Stimulated activated CD8-positive, alpha-beta memory T cell treated with anti-CD3 and anti-CD28 coated beads, Interleukin-4, amount 100 ng/mL, for 24 hours (primary cell): Measurements from ENCODE around the gene TXLNA.
"Not testable (repeated sequence)": the region's sequence is repeated elsewhere in the genome, so short reads cannot be mapped to it uniquely, and the experiment has no call there.

ENCODE experiments used
- DNase-seq: peaks from one replicate; pipeline ENCODE4 v3.0.0-alpha.2; 2020; ENCODE audit warnings: low read depth

TXLNA gene

DNA sequence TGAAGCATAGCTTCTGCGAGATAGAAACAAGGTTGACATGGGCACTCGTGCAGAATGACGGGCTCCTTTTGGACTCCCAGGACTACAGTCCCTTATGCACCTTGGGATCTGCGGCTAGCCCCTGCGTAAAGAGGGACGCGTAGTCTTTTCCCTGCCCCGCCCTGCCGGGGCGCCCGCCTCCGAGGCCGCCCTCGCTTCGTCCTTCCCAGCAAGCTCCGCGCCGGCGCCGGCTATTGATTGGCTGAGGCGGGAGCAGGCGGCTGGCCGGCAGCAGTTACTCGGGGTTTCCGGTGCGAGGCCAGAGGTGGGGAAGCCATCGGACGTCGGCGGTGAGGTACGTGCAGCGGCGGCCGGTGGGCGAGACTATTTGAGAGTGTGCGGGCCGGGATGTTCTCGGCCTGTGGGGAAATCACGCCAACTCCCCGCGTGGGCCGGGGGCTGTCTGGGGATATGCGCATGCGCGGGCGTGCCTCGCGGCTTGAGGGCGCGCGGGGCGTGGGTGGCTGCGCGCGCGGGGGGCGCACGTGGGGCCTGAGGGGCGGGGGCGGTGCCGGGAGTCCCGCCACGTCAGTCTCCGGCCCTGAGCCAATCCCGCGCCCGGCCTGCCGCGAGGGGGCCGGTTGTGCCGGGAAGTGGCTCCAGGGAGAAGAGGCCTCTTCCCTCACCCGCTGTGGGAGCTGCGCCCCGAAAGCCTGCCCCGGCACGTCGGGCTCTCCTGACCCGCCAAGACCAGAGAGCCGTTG lies at the start of gene TXLNA:
Gene TXLNA (plus strand): TSS at position 233 of the 743 bp plus-strand sequence. CDS start 671 bp downstream, outside the sequence.
- peak; percentile 85 for DNase-seq

DNA sequence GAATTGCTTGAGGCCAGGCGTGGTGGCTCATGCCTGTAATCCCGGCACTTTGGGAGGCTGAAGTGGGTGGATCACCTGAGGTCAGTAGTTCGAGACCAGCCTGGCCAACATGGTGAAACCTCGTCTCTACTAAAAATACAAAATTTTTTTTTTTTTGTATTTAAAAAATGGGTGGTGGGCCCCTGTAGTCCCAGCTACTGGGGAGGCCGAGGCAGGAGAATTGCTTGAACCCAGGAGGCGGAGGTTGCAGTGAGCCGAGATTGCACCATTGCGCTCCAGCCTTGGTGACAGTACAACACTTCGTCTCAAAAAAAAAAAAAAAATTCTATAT lies 45.6 kb upstream of the TXLNA start:
- DNase-seq, result not testable (repeated sequence)

DNA sequence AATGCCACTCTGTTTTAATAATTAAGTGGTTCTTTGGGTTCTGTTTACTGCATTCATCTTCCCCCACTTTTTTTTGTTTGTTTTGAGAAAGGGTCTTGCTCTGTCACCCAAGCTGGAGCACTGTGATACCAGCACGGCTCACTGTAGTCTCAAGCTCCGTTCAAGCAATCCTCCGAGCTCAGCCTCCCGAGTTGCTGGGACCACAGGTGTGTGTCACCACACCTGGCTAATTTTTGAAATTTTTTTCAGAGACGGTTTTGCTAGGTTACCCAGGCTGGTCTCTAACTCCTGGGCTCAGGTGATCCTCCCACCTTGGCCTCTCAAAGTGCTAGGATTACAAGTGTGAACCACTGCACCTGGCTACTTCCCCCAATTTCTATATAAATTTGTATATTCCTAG lies 42.4 kb upstream of the TXLNA start:
- no peak for DNase-seq

DNA sequence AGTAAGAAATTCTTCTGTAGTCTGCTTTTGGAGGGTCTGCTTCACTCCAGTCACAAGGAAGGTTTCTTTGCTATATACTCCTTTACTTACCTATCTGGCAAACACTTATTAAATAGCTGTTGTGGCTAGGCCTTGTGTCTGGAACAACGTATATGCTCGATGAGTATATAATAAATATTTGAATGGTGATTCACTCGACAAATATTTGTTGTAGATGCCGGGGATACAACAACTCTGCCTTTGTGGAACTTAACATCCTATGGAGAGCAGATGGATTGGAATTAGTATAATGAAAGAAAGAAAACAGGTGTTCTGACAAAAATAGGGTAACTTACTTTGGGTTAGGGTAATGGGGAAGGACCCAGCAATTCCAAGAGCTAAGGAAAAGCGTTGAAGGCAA lies 40.5 kb upstream of the TXLNA start:
- DNase-seq, result no peak

DNA sequence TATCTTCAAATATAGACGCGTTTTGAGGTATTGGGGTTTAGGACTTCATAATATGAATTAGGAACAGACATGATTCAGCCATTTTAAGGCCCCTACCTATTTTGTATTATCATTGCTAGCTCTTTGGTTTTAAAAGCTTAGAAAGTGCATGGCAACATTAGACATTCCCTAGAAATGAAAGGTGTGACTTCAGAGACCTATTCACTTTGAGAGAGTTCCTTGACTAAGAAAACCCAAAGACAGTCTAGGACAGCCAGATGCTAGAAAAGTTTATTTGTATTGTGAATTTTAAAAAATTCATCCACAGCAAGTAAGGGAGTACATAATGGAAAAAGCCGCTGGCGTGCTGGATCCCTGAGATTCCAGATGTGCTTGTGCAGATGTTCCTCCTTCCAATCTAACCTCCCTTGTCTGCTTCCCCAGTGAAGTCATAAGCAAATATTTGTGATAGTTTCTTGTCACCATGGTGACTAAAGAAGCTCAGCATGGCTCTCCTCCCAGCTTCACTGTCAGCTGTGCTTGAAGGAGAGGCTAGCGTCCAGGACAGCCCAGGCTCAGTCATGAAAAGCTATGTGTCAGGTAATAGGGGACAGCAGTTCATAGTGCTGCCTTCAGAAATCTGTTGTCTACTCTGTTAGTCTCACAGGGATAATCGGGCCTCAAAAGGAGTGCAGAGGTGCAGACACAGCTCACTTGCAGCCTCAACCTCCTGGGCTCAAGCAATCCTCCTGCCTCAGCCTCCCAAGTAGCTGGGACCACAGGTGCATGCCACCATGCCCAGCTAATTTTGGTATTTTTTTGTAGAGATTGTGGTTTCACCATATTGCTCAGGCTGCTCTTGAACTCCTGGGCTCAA lies 36.8 kb upstream of the TXLNA start:
- no peak for DNase-seq

DNA sequence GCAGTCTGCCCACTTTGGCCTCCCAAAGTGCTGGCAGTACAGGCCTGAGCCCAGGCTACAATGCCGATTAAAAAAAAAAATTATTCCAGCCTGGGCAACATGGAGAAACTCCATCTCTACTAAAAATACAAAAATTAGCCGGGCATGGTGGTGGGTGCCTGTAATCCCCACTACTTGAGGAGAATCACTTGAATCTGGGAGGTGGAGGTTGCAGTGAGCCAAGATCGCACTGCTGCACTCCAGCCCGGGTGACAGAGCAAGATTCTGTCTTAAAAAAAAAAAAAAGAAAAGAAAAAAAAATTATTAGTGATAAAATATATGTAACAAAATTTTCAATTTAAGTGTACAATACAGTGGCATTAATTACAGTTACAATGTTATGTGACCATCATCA lies 36.2 kb upstream of the TXLNA start:
- DNase-seq, result not testable (repeated sequence)

DNA sequence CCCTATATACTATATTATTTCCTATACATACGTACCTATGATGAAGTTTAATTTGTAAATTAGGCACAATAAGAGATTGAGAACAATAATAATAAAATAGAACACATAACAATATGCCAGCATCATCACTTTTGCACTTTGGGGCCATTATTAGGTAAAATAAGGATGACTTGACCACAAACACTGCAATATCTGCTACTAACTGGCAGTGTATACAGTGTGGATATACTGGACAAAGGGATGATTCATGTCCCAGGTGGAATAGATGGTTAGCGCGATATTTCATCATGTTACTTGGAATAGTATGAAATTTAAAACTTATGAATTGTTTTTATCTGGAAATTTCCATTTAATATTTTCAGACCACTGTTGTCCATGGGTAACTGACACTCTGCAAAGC lies 35.4 kb upstream of the TXLNA start:
- no peak for DNase-seq

DNA sequence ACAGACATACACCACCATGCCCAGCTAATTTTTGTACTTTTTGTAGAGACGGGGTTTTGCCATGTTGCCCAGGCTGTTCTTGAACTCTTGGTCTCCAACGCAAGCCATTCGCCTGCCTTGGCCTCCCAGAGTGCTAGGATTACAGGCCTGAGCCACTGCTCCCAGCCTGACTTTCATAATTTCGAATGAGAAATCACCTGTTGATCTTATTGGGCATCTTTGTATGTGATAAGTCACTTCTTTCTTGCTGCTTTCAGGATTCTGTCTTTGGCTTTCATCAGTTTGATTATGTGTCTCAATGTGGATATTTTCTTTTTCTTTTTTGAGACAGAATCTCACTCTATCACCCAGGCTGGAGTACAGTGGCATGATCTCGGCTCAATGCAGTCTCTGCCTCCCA lies 31.7 kb upstream of the TXLNA start:
- DNase-seq, result not testable (repeated sequence)

DNA sequence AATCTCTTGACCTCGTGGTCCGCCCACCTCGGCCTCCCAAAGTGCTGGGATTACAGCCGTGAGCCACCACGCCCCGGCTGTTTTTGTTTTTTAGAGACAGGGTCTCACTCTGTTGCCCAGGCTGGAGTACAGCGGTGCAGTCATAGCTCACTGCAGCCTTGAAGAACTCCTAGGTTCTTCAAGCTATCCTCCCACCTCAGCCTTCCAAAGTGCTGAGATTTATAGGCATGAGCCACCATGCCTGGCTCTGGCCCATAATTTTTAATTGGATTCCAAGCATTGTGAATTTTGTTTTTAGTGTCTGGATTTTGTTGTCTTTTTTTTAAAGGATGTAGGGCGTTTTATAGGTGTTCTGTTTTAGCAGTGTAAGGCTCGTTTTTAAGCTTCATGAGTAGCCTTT lies 28.6 kb upstream of the TXLNA start:
- no peak for DNase-seq

DNA sequence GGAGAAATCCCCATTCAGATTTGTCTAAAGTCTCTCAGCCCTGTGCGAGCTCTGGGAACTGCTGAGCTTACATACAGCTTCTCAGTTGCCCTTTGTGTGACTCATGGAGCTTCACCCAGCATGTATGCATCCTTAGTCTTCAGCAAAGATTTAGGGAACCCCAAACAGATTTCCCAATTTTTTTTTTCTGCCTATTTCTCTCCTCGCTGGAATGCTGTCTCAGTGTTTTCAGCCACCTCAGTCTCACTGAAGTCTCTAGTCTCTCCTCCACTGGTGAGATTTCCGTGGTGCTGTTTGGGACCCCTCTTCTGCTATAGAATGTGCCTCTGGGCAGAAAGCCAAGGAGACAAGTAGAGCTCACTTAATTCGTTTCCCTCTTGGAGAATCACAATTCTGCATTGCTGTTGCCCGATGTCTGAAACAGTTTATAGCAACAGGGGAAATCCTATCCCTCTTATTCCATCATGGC lies 28.1 kb upstream of the TXLNA start:
- no peak for DNase-seq

DNA sequence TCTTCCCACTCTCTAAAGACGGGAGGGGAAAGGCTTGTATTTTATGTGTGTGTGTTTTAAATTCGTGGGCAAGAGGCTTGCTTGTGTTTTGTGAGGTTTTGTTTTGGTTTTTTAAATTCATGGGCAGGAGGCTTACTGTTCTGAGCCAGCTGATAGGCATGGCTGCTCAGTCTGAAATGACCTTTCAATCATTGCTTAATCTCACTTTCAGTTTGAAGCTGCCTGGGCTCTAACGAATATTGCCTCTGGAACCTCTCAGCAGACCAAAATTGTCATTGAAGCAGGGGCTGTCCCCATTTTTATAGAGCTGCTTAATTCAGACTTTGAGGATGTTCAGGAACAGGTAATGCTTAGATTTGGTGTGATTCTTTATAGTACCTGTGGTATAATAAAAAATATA lies 20.3 kb upstream of the TXLNA start:
- DNase-seq, result no peak

DNA sequence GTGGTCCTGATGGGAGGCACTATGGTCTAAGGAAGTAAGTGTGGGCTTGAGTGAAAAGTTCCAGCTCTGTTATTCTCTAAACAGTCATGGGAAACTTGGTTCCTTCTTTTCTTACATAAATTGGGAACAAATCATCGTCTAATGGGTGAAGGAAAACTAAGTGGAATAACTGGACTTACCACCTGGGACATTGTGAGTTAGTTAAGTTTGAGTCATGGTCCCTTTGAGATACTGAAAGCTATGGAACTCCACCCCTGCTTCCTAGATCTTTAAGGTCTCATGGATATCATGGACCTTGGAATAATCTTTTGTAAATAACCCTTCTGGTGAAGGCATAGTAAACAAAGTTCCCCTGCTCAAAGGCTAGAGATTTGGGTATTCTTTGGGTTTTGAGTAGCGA lies 16.1 kb upstream of the TXLNA start:
- DNase-seq, result no peak

DNA sequence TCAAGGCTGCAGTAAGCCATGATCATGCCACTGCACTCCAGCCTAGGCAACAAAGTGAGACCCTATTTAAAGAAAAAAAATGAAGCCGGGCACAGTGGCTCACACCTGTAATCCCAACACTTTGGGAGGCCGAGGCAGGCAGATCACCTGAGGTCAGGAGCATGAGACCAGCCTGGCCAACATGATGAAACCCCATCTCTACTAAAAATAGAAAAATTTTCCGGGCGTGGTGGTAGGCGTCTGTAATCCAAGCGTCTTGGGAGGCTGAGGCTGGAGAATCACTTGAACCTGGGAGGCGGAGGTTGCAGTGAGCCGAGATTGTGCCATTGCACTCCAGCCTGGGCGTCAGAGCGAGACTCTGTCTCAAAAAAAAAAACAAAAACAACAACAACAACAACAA lies 13.8 kb upstream of the TXLNA start:
- not testable (repeated sequence) for DNase-seq

DNA sequence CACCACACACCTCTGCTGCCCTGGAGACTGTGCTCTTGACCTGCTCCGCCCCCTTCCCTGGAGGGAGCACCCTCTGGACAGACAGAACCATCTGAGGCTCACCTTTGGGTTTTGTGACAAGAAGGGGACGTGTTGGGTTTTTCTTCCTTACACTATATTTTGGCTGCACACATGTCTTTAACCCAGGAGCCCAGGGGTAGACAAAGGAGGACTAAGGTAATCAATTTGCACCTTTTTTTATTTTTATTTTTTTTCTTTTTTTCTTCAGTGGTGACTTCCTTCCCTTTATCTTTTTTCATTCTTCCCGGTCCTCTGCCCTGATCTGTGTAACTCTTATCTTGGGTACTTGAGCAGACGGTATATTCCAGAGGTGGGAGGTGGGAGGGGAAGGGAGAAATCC lies 8.5 kb upstream of the TXLNA start:
- no peak for DNase-seq

DNA sequence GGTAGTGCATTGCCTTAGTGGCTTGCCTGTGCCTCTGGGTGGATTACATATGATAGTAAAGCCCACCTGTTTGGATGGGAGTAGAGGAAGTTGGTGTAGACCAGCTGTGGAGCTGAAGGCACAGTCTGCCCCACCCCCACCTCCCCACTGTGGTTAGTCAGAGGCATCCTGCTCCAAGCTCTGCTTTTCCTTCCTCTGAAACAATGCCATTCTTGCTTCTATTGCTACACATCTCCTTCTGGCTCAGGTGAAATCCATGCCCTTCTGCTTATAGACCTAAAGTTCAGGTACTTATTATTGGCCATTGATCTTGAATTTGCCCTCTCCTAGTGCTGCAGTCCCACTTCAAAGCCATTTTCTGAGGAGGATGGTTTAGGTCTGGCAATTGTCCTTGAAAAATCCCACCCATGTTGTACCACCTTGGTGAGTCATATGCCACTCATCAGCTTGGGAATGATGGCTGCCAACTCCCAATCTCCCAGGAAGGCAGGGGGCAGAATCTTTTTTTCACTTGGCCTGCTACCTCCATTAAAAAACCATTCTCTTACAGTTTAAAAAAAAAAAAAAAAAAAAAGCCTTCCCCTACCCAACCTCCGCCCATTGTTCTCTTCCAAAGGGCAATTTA lies 6.7 kb upstream of the TXLNA start:
- DNase-seq, result no peak

DNA sequence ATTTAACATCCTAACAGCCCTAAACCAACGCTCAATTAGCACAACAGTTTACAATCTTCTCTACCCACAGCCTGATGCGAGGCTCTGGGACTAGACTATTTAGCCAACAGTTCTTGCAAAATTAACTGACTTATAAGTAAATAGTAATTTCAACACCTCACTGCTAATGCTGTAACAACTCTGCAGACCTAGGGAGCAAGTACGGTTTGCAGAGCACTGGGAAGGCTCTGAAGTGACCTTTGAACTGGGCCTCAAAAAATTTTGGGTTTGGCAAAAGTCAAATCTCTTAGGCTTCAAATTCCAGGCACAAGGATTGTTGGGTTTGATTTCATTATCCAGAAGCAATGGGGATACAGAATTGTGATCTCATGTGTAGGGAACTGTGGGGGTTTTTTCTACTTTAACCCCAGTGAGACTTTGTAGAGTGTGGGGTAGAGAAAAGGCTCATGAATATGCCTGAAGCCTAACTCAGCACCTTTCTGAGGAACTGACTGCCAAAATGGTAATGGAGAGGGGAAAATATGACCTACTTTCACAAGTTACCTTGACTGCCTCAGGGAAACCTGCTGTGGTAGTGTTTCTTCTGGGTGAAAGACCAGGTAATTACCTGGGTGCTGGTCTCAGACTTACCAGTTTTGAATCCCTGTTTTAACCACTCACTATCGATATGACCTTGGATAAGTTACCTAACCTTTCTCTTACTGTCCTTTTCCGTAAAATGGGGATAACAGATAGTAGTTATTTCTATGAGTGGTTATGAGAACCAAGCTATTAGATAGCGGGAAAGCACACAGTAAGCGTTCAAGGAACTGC lies 889 bp upstream of the TXLNA start:
- DNase-seq, result no peak

DNA sequence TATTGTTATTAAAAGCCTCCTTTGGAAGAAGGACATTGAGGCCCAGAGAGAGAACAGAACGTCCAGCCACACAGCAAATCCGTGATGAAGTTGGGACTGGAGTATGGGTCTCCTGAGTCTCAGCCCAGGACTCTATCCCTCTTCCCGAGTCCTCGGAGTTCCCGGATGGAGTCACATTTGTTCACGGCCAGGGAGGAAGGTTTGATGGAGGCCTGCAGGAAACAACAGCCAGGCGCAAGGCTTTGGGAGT lies 357 bp upstream of the TXLNA start:
- no peak for DNase-seq

DNA sequence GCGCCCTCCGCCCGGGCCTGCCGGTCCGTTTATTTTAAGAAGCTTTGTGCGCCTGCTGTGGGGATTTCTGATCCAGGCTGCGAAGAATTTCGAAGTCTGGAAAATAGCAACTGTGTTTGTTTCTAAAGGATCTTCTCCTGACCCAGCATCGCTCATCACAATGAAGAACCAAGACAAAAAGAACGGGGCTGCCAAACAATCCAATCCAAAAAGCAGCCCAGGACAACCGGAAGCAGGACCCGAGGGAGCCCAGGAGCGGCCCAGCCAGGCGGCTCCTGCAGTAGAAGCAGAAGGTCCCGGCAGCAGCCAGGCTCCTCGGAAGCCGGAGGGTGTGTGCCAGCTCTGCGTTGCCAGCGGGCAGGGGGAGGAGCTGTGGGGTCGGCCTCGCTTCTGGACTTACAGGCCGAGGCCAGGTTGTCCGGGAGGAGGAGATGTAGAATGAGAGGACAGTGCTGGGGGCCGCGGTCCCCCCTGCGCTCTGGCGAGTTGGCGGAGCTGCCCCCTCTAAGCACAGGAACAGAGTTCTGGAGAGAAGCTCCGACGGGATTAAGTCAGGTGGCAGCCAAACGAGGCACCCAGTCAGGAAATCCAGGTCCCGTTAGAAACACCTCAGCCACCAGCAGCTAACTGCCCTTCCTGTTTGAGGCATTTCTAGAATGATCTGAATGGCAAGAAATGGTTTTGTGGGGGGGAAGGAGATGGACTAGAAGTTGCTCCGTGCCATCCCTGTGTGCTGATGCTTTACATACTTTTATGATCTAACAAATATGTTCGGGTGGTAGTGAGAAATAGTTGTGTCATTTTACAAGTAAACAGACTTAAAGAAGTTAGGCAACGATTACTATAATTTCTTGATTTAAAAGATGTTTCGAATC lies 948 bp downstream of the TXLNA start:
- no peak for DNase-seq

DNA sequence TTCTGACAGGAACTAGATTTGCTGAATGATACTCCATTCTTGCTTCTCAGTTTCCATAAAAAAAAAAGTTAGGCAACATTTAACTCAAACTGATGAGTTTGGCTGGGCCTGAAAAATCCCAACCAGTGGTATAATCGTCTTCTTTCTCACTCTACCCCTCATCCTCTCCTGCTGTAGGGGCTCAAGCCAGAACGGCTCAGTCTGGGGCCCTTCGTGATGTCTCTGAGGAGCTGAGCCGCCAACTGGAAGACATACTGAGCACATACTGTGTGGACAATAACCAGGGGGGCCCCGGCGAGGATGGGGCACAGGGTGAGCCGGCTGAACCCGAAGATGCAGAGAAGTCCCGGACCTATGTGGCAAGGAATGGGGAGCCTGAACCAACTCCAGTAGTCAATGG lies 1.6 kb downstream of the TXLNA start:
- DNase-seq, result no peak

DNA sequence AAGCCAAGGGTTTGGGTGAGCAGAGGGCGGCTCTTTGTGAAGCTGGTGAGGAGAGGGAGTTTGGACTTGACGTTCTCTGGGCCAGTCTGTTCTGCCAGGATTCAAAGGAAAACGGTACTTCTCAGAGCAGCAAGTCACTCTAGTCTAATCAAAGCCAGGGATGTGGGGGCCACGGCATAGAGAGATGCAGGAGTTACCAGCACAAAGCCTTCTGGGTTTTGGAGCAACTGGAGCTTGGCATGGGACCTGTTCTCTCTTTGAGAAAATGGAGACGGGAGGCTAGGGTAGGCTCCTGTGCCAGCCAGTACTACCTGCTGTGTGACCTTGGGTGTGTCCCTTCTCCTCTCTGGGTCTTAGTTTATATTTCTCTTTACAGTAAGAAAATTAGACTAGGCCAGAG lies 2.1 kb downstream of the TXLNA start:
- DNase-seq, result no peak

DNA sequence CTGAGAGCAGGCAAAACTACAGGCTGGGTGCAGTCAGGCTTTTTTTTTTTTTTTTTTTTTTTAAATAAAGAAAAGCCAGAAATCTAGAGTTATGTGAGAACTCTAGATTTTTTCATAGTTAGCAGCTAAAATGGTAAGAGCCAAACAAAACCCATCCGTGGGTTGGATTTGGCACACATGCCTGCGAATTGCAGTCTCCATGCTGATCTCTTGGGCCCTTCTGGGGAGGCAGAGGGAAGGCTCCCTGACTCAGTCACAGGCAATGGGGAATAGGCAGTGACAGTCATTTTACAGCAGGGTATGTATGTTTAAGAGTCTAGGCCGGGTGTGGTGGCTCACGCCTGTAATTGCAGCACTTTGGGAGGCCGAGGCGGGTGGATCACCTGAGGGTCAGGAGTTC lies 2.6 kb downstream of the TXLNA start:
- no peak for DNase-seq

DNA sequence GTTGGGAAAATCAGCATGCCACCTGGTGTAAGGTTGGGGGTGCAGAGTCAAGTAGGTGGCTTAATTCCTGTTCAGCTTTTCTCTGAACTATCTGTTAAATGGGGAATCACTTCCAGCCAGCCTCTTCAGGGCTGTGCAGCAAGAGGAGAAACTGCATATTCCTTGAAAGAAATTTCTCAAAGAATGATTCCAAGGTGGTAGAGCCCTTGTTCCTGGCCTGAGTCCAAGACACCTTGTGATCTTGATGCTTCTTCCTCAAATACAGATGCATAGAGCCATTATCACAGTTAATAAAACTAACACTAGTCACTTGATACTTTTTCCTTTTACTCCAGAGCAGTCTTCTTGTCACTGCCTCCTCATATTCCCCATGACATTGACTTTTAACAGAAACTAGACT lies 5.2 kb downstream of the TXLNA start:
- DNase-seq, result no peak
